Globus pallidus (tissue), 1 donor: ENCODE measurements around the gene ZNF662.
A peak's percentile ranks its signal among the peaks of the same experiment; 100 is the strongest.
"Not testable (repeated sequence)": the region's sequence is repeated elsewhere in the genome, so short reads cannot be mapped to it uniquely, and the experiment has no call there.

Experiments
- DNase-seq: peaks from one replicate; pipeline ENCODE4 v3.0.0-alpha.2; 2015; ENCODE audit warnings: low spot score

Gene ZNF662

GRCh38 chr3:42906070-42906847 lies at the start of gene ZNF662:
Gene ZNF662 (plus strand): TSS chr3:42906142. CDS start chr3:42908115, 1,973 bp downstream.
- DNase-seq, result peak; percentile 51

DNA sequence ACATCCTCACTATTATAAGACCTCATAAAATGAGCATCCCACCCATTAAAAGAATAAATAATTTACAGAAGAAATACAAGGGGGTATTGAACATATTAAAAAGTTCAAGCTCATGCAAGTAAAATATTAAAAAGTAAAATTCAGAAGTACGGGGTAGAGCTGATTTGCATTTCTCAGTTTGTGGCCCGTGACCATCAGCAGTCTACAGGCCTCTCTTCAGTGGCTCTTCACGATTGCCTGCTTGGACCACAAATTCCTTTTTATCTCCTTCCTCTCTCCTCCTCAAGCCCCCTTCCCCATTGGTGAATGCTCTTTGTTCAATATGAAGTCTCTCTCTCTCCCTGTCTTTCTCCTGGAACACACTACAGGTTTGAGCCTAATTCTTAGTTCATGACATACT lies 49.4 kb upstream of the ZNF662 start:
- DNase-seq, result no peak

DNA sequence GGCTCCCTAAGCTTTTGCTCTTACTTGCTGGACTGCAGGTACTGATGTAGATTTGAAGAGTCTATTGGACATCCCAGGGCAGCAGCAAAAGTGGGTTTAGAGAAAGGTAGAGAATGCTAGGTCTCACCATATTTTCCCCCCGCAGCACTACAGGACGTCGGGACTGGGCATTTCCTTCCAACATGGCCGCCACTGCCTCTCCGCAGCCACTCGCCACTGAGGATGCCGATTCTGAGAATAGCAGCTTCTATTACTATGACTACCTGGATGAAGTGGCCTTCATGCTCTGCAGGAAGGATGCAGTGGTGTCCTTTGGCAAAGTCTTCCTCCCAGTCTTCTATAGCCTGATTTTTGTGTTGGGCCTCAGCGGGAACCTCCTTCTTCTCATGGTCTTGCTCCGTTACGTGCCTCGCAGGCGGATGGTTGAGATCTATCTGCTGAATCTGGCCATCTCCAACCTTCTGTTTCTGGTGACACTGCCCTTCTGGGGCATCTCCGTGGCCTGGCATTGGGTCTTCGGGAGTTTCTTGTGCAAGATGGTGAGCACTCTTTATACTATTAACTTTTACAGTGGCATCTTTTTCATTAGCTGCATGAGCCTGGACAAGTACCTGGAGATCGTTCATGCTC lies 41.5 kb upstream of the ZNF662 start:
- no peak for DNase-seq

DNA sequence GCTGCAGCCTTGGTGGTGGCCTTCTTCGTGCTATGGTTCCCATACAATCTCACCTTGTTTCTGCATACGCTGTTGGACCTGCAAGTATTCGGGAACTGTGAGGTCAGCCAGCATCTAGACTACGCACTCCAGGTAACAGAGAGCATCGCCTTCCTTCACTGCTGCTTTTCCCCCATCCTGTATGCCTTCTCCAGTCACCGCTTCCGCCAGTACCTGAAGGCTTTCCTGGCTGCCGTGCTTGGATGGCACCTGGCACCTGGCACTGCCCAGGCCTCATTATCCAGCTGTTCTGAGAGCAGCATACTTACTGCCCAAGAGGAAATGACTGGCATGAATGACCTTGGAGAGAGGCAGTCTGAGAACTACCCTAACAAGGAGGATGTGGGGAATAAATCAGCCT lies 40.7 kb upstream of the ZNF662 start:
- DNase-seq, result no peak

GRCh38 chr3:42867138-42867537 lies 38.8 kb upstream of the ZNF662 start:
- DNase-seq, result no peak

GRCh38 chr3:42868841-42869240 lies 37.1 kb upstream of the ZNF662 start:
- no peak for DNase-seq

DNA sequence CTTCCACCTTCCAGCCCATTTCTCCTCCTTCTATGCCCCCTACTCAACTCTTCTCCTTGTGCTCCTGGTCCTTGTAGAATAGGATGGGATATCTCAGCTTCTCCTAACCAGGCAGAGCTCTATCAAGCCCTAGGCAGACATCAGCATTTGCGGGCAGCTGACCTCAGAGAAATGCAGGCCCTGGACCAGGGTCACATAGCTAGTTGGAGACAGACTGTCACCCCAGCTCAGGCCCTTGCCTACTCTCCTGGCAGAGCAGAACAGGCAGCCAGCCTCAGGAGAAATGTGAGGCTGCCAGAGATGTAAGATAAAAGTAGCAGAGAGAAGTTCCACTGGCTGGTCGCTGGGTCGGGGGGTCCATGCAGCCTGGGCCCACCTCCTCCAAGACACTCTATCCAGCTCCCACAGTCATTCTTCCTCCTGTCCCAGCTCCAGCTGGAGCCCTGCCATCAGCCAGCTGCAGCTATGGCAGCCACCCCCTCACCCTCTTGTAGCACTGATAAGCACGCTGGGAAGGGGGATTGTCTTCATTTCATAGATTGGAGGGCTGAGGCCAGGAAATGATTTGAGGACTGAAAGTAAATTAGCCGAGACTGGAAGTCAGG lies 34.2 kb upstream of the ZNF662 start:
- no peak for DNase-seq

DNA sequence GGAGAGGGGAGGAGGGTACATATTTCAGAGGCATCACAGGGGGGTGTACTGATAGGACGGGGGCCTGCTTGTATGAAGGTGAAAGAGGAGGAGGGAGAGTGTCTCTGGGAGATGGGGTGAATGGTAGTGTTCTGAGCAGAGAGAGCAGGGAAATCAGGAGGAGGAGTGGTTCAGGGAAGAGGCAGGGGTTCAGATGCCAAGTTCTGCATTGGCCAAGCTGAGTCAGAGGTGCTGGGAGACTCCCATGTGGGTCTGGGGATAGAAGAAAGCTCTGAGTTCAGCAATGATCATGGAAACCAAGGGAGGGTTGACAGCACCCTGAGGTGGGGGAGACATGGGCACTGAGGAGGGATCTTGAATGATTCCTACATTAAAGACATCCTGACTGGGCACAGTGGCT lies 33.2 kb upstream of the ZNF662 start:
- DNase-seq, result no peak

GRCh38 chr3:42873221-42873982 lies 32.5 kb upstream of the ZNF662 start:
- no peak for DNase-seq

- DNase-seq, result no peak
Measured at GRCh38 chr3:42874749-42875148, 31.2 kb upstream of the ZNF662 start.

DNA sequence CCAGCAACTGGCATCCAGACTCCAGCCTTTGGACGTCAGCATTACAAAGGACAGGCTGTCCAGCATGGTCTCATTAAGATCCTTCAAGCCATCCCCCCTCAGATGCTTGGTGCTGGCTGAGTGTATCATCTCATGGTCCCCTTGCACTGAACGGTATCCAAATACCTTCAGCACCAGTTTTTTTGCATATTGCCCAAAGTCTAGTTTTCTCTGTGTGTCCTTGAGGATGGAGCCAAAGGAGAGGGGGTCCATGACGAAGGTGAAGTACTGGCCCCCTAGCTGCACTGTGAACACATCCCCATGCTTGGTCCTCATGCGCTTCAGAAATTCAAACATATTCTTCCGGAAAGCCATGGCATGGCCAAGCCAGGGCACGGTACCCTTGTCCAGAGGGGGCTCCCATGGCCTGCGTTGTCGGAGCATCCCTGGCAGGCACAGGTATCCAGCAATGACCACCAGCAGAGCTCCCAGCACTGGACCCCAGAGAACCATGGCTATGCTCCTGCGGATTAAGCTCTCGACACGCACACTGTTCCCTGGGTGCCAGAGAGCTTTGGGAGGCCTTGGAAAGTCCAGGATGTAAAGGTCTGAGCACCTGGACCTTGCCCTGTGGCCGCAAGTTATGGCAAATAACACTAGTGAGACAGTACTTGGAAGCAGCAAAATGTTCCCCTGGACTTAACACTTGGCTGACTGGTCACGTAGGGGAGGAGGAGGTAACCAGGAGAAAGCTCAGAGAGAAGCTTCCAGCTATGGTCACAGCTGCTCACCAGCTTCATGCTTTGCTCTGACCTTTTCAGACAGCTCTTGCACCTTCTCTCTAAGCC lies 30.4 kb upstream of the ZNF662 start, which contains the start of gene CYP8B1:
CYP8B1 (minus strand) TSS at position 555 of the 827 bp plus-strand sequence; CDS start at position 492, 63 bp downstream.
- DNase-seq, result no peak

- no peak for DNase-seq
Measured at GRCh38 chr3:42876401-42876800, 29.5 kb upstream of the ZNF662 start.

DNA sequence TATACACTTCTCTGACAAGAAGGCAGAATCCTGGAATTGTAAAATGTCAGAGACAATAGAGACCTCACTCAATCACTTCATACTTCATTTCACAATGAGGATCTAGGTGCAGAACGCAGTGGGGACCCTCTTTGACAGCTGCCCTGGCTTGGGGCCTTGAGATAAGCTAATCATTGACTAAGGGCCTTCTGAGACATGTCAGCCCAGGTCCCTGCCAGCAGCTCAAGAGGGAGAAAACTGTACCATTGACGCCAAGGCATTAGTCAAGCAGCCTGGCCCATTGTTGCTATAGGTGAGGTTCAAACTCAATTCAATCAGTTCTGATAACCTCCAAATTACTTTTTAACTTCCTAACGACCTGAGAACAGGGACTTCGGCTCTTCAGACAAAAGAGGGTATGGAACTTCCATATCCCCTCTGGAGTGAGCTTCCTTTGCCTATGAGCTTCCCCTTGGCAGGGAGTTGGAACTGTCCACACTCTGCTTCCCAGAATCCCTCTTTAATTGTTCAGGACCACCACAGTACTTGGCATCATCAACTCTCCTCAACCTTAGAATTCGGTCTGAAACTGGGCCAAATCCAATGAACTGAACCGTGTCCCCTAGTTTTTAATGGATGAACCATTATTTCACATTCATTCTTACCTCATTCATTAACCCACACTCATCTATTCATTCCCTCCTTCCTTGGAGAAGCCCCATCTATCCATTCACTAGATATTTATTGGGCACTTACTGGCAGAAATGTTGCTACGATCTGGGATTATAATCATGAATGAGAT lies 28.8 kb upstream of the ZNF662 start:
- DNase-seq, result no peak

DNA sequence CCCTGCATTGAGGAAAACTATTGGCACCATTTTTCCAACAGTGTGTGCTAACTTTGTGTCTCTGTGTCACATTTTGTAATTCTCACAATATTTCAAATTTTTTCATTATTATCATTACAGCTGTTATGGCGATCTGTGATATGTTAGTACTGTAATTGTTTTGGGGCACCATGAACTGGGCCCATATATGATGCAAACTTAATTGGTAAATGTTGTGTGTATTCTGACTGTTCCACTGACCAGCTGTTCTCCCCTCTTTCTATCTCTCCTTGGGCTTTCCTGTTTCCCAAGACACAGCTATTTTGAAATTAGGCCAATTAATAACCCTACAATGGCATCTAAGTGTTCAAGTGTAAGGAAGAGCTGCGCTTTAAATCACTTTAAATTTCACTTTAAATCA lies 28.1 kb upstream of the ZNF662 start:
- no peak for DNase-seq

- DNase-seq, result no peak
Measured at GRCh38 chr3:42880183-42880582, 25.8 kb upstream of the ZNF662 start.

DNA sequence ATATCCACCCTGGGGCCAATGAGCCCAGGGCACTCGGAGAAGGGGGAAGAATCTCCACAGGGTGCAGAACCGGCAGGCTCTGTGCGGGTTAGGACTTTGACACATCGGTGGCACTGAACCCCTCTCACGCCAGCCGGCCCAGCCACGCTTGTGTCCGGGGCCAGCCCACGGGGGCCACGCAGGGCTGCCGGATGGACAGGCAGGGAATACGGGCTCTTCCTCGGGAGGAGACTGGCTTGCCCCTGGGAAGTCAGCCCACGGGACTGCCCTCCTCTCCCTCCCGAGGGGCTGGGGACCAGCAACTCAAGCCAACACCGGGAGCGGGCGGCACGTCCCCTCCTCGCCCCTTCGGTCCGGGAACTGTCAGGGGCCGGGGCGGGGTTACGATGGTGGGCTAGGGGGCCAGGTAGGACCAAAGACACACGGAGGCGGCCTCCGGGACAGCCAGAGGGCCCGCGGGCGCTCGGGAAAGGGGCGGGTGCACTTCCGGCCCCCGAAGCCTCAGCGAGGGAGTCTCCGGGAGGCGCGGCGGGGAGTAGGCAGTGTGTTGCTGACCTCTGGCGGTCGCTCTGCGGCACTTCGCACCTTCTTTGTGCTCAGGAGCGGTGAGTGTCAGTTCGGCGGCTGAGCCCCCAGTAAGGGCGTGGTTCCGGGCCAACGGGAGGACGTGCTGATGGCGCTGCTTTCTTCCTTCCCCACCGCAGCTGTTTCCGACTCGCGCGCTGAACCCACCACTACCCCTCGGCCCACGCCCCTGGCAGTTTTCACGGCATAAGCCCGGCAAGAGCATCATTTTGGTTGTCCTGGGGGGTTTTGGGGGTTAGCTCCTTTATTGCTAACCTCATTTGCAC lies 25.1 kb upstream of the ZNF662 start:
- DNase-seq, result peak; percentile 78

- DNase-seq, result not testable (repeated sequence)
Measured at GRCh38 chr3:42883251-42883930, 22.6 kb upstream of the ZNF662 start.

DNA sequence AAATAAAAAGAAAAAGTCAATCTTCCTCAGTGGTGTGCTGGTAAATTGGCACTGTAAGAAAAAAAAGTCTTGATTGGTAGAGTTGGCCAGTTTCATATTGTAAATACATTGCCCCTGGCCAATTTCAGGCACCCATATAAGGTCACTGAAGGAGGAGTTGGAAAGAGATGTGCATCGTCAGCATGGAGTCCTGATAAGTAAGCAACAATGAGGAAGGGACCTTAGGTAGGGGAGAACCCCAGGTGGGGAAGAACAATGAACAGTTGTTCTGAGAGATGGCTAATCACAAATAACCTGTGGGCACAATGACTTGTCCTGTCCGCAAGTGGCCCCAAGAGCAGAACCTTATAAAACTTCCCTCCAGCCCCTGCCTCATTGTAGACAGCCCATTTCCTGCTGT lies 21.6 kb upstream of the ZNF662 start:
- DNase-seq, result no peak

DNA sequence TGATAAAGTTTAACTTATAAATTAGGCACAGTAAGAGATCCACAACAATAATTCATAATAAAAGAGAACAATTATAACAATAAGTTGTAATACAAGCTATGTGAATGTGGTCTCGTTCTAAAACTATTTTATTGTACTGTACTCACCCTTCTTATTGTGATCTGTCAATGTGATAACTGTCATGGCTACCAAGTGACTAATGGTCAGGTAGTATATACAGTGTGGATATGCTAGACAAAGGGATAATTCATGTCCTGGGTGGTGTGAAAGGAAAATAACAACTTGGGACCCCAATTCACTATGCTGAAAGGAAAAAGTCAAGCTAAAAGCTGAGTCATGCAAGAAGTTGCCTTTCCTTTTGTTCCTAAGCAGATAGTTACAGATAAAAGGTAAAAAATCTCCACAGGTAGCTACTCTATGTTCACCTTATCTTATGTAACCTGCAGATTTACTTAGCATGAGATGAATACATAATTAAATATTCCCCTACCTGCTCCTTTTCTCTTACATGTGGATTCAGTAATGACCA lies 19.6 kb upstream of the ZNF662 start:
- no peak for DNase-seq
